ENCODE data around the gene MTNR1A. TPM values are rescaled to one million over a fixed set of nuclear protein-coding genes. Genes with fewer than 3 reads are reported as not detected.

Gene MTNR1A
- total and polyA plus RNA-seq, 7 donors = 1.6 to 3.1 TPM; not detected in 5

GRCh38 chr4:186551849-186552248 lies 3.5 kb downstream of the MTNR1A start:
- TF ChIP-seq EP300 (IDR thresholded peaks at IDR 0.05) (no peak), CTCF (IDR thresholded peaks at IDR 0.05) (no peak), POLR2AphosphoS5 (IDR thresholded peaks at IDR 0.05) (no peak), POLR2A (IDR thresholded peaks at IDR 0.05) (no peak)
- Histone ChIP-seq H3K27me3 (peaks cover 14 to 37% (median 23%) of the 10 kb centered on the region in 3 donors), H3K4me1 (peaks cover 0 to 13% (median 11%) of the 10 kb centered on the region in 4 donors), H3K27ac (no peak overlapping the region), H3K36me3 (no peaks in the 10 kb centered on the region), H3K9me3 (no peaks in the 10 kb centered on the region), H3K4me3 (no peak overlapping the region)
- intact Hi-C loops (cut with DNase I) = no loop called here
- 94 to 96% methylated on average over 2 of the region's 2 CpGs for WGBS, 2 donors
- DNase-seq = no peak

- Histone ChIP-seq H3K9me3 (no peaks in the 10 kb centered on the region), H3K36me3 (no peaks in the 10 kb centered on the region), H3K27ac (no peak overlapping the region), H3K4me3 (no peak overlapping the region), H3K4me1 (no peaks in the 10 kb centered on the region), H3K27me3 (no peaks in the 10 kb centered on the region)
- DNase-seq = no peak
- 82 to 86% methylated on average over 7 of the region's 7 CpGs for WGBS, 2 donors
- TF ChIP-seq EP300 (IDR thresholded peaks at IDR 0.05) = no peak
- no peak for TF ChIP-seq POLR2A (IDR thresholded peaks at IDR 0.05)
- no peak for TF ChIP-seq POLR2AphosphoS5 (IDR thresholded peaks at IDR 0.05)
- TF ChIP-seq CTCF (IDR thresholded peaks at IDR 0.05) = no peak
- intact Hi-C loops (cut with DNase I) = no loop called here
Measured at GRCh38 chr4:186545436-186545835, 9.9 kb downstream of the MTNR1A start.

GRCh38 chr4:186543206-186543605 lies 12.2 kb downstream of the MTNR1A start:
- H3K36me3 ChIP-seq = no peaks in the 10 kb centered on the region
- H3K4me1 ChIP-seq = no peaks in the 10 kb centered on the region
- H3K27ac ChIP-seq = no peak overlapping the region
- peaks cover 0 to 5% (median 2%) of the 10 kb centered on the region in 4 donors for H3K9me3 ChIP-seq
- DNase-seq = no peak
- no peaks in the 10 kb centered on the region for H3K27me3 ChIP-seq
- WGBS, 2 donors = 93 to 94% methylated on average over 2 of the region's 2 CpGs
- intact Hi-C loops (cut with DNase I) = no loop called here
- H3K4me3 ChIP-seq = no peak overlapping the region
- TF ChIP-seq EP300 (IDR thresholded peaks at IDR 0.05) (no peak), POLR2AphosphoS5 (IDR thresholded peaks at IDR 0.05) (no peak), CTCF (IDR thresholded peaks at IDR 0.05) (no peak), POLR2A (IDR thresholded peaks at IDR 0.05) (no peak)

- no peaks in the 10 kb centered on the region for H3K27me3 ChIP-seq
- no peaks in the 10 kb centered on the region for H3K36me3 ChIP-seq
- no peak for TF ChIP-seq POLR2AphosphoS5 (IDR thresholded peaks at IDR 0.05)
- TF ChIP-seq POLR2A (IDR thresholded peaks at IDR 0.05) = no peak
- TF ChIP-seq EP300 (IDR thresholded peaks at IDR 0.05) = no peak
- TF ChIP-seq CTCF (IDR thresholded peaks at IDR 0.05) = no peak
- no peak overlapping the region for H3K4me3 ChIP-seq
- intact Hi-C loops (cut with DNase I) = no loop called here
- peaks cover 0 to 5% (median 2%) of the 10 kb centered on the region in 4 donors for H3K9me3 ChIP-seq
- no peak for DNase-seq
- no peak overlapping the region for H3K27ac ChIP-seq
- 92 to 95% methylated on average over 4 of the region's 4 CpGs for WGBS, 2 donors
- no peaks in the 10 kb centered on the region for H3K4me1 ChIP-seq
Measured at GRCh38 chr4:186541801-186542200, 13.6 kb downstream of the MTNR1A start.

- Histone ChIP-seq H3K9me3 (peaks cover 0 to 5% (median 2%) of the 10 kb centered on the region in 4 donors), H3K4me1 (no peaks in the 10 kb centered on the region), H3K4me3 (no peak overlapping the region), H3K27ac (no peak overlapping the region), H3K27me3 (no peaks in the 10 kb centered on the region), H3K36me3 (no peaks in the 10 kb centered on the region)
- TF ChIP-seq POLR2A (IDR thresholded peaks at IDR 0.05) = no peak
- TF ChIP-seq EP300 (IDR thresholded peaks at IDR 0.05) = no peak
- 67 to 79% methylated on average over 19 of the region's 19 CpGs for WGBS, 2 donors
- no peak for DNase-seq
- intact Hi-C loops (cut with DNase I) = no loop called here
Measured at GRCh38 chr4:186537843-186538521, 17.4 kb downstream of the MTNR1A start.

Measured in sigmoid colon (tissue), 7 donors.